ENCODE data around the gene NAV2.

Gene NAV2

GRCh38 chr11:19848219-19848618, 135.6 kb downstream of the NAV2 start:
- Histone ChIP-seq H3K9me3 (no peaks in the 10 kb centered on the region), H3K27ac (no peak overlapping the region), H3K27me3 (peaks cover 9% of the 10 kb centered on the region), H3K4me1 (ENCODE audit: control insufficient read depth in 1 of 2, insufficient read depth in 1 of 2, low read depth in 1 of 2, low read length in 1 of 2) (no peaks in the 10 kb centered on the region), H3K36me3 (no peaks in the 10 kb centered on the region), H3K4me3 (ENCODE audit: low read depth in 1 of 2, low read length in 1 of 2) (no peak overlapping the region)
- no peak for TF ChIP-seq CTCF (IDR thresholded peaks at IDR 0.05)

- Histone ChIP-seq H3K27me3 (peaks cover 15% of the 10 kb centered on the region), H3K9me3 (no peaks in the 10 kb centered on the region), H3K36me3 (no peaks in the 10 kb centered on the region), H3K4me3 (ENCODE audit: low read depth in 1 of 2, low read length in 1 of 2) (no peak overlapping the region), H3K27ac (no peak overlapping the region), H3K4me1 (ENCODE audit: control insufficient read depth in 1 of 2, insufficient read depth in 1 of 2, low read depth in 1 of 2, low read length in 1 of 2) (no peaks in the 10 kb centered on the region)
- TF ChIP-seq CTCF (IDR thresholded peaks at IDR 0.05): no peak
Measured at GRCh38 chr11:19849107-19849789, 136.6 kb downstream of the NAV2 start.

- no peak for TF ChIP-seq CTCF (IDR thresholded peaks at IDR 0.05)
- no peak overlapping the region for H3K4me3 ChIP-seq (ENCODE audit: low read depth in 1 of 2, low read length in 1 of 2)
- H3K9me3 ChIP-seq: no peaks in the 10 kb centered on the region
- H3K4me1 ChIP-seq (ENCODE audit: control insufficient read depth in 1 of 2, insufficient read depth in 1 of 2, low read depth in 1 of 2, low read length in 1 of 2): no peaks in the 10 kb centered on the region
- peaks cover 13% of the 10 kb centered on the region for H3K27me3 ChIP-seq
- no peak overlapping the region for H3K27ac ChIP-seq
- no peaks in the 10 kb centered on the region for H3K36me3 ChIP-seq
Measured at GRCh38 chr11:19849947-19850593, 137.4 kb downstream of the NAV2 start.

GRCh38 chr11:19852288-19852687, 139.7 kb downstream of the NAV2 start:
- H3K4me1 ChIP-seq (ENCODE audit: control insufficient read depth in 1 of 2, insufficient read depth in 1 of 2, low read depth in 1 of 2, low read length in 1 of 2): no peaks in the 10 kb centered on the region
- no peaks in the 10 kb centered on the region for H3K36me3 ChIP-seq
- H3K9me3 ChIP-seq: no peaks in the 10 kb centered on the region
- no peak overlapping the region for H3K27ac ChIP-seq
- peaks cover 20% of the 10 kb centered on the region for H3K27me3 ChIP-seq
- no peak for TF ChIP-seq CTCF (IDR thresholded peaks at IDR 0.05)
- H3K4me3 ChIP-seq (ENCODE audit: low read depth in 1 of 2, low read length in 1 of 2): no peak overlapping the region

GRCh38 chr11:19853016-19853415, 140.4 kb downstream of the NAV2 start:
- Histone ChIP-seq H3K36me3 (no peaks in the 10 kb centered on the region), H3K27me3 (peaks cover 20% of the 10 kb centered on the region), H3K4me1 (ENCODE audit: control insufficient read depth in 1 of 2, insufficient read depth in 1 of 2, low read depth in 1 of 2, low read length in 1 of 2) (no peaks in the 10 kb centered on the region), H3K27ac (no peak overlapping the region), H3K4me3 (ENCODE audit: low read depth in 1 of 2, low read length in 1 of 2) (no peak overlapping the region), H3K9me3 (no peaks in the 10 kb centered on the region)
- no peak for TF ChIP-seq CTCF (IDR thresholded peaks at IDR 0.05)

Data from neutrophil (primary cell).